Endothelial cell of umbilical vein (primary cell): ENCODE results near the gene TP73. TPM values are rescaled to one million over a fixed set of nuclear protein-coding genes. Genes with fewer than 3 reads are reported as not detected.

Experiments used
- BruUV-seq: library from RNA; stranded (reverse); fragments of 400-500 nt; replicated peaks from 2 replicates; lab custom pipeline; 2021; lab: Mats Ljungman, UMichigan
- CTCF ChIA-PET: fragments of 300-600, 350-600 bp; sonication (Branson Sonifier 250); formaldehyde crosslinking; loops from one replicate; lab custom pipeline; 2021; ENCODE audit warnings: antibody characterized with exemption, inconsistent platforms; lab: Charles Lee
- POLR2A ChIA-PET: fragments of 300-600, 350-600 bp; sonication (Branson Sonifier 250); formaldehyde crosslinking; loops from one replicate; lab custom pipeline; 2021; ENCODE audit warnings: antibody characterized with exemption, inconsistent platforms; lab: Charles Lee
- DNase-seq: peaks from one replicate; pipeline ENCODE4 v3.0.0-alpha.2; 2011; ENCODE audit warnings: low read depth, low spot score
- FAIRE-seq: peaks from 2 replicates; lab custom pipeline; 2011; peaks lifted over from hg19 to GRCh38; lab: Jason Lieb, UNC
- H2AFZ ChIP-seq: 2 replicates; pipeline ENCODE4 v1.6.0; 2012; ENCODE audit warnings: low read depth, low read length, control low read depth, inconsistent platforms
- H3K27ac ChIP-seq: 2 replicates; pipeline ENCODE4 v1.5.1; 2011; ENCODE audit warnings: low read depth, mild to moderate bottlenecking, control low read depth, low read length, moderate library complexity; ENCODE audit not compliant: insufficient read depth
- H3K27me3 ChIP-seq, 2 experiments: 2 replicates each; pipeline versions ENCODE4 v1.6.0 to v1.6.1; 2011; ENCODE audit warnings: low read length in 2 of 2, mixed read lengths in 1 of 2; ENCODE audit not compliant: control insufficient read depth in 2 of 2, insufficient read depth in 2 of 2
- H3K36me3 ChIP-seq, 2 experiments: 2 replicates in 1 of 2; 3 replicates in 1 of 2; pipeline ENCODE4 v1.5.1; 2011; ENCODE audit warnings: low read length in 2 of 2, mild to moderate bottlenecking in 1 of 2, moderate library complexity in 1 of 2; ENCODE audit not compliant: control insufficient read depth in 2 of 2, insufficient read depth in 2 of 2; ENCODE audit errors: extremely low read depth in 1 of 2
- H3K4me1 ChIP-seq: 3 replicates; pipeline ENCODE4 v1.5.1; 2011; ENCODE audit warnings: mild to moderate bottlenecking, low read length; ENCODE audit not compliant: control insufficient read depth, insufficient read depth; ENCODE audit errors: extremely low read depth
- H3K4me2 ChIP-seq: 2 replicates; pipeline ENCODE4 v1.6.1; 2011; ENCODE audit warnings: low read length, control low read depth, mixed read lengths; ENCODE audit not compliant: insufficient read depth
- H3K4me3 ChIP-seq, 3 experiments: fragments of 200-600 bp in 1 of 3; sonication (generic), shearing (Covaris generic) in 1 of 3; replicated peaks in 1 of 3; 2 replicates each; pipeline ENCODE4 v1.5.1; 2011 to 2016; ENCODE audit warnings: control low read depth in 3 of 3, low read length in 3 of 3, mild to moderate bottlenecking in 2 of 3, inconsistent platforms in 1 of 3, low read depth in 1 of 3, moderate library complexity in 1 of 3; ENCODE audit not compliant: insufficient read depth in 1 of 3
- H3K79me2 ChIP-seq: 2 replicates; pipeline ENCODE4 v1.6.0; 2012; ENCODE audit warnings: low read length, inconsistent platforms; ENCODE audit not compliant: control insufficient read depth, insufficient read depth
- H3K9ac ChIP-seq: replicated peaks from 2 replicates; pipeline ENCODE3; 2011; ENCODE audit warnings: low read length, control low read depth; ENCODE audit not compliant: insufficient read depth; ENCODE audit errors: extremely low read depth
- H3K9me1 ChIP-seq: replicated peaks from 3 replicates; pipeline ENCODE4 v1.6.0; 2011; ENCODE audit warnings: mild to moderate bottlenecking, low read length; ENCODE audit not compliant: control insufficient read depth, insufficient read depth; ENCODE audit errors: extremely low read depth
- H3K9me3 ChIP-seq: replicated peaks from 2 replicates; pipeline ENCODE4 v1.5.1; 2012; ENCODE audit warnings: low read length, inconsistent platforms; ENCODE audit not compliant: control insufficient read depth, insufficient read depth
- H4K20me1 ChIP-seq: replicated peaks from 2 replicates; pipeline ENCODE3; 2011; ENCODE audit warnings: mild to moderate bottlenecking, low read length; ENCODE audit not compliant: control insufficient read depth, insufficient read depth; ENCODE audit errors: extremely low read depth
- CTCF ChIP-seq, 2 donors: IDR thresholded peaks; 1 replicate in 1 of 2; 2 replicates in 1 of 2; pipeline ENCODE4 v1.5.1; 2011; ENCODE audit warnings: low read length in 2 of 2, mild to moderate bottlenecking in 2 of 2, moderate library complexity in 2 of 2, control low read depth in 1 of 2, inconsistent platforms in 1 of 2, low read depth in 1 of 2; ENCODE audit not compliant: insufficient read depth in 1 of 2; ENCODE audit errors: extremely low read depth in 1 of 2
- EZH2 ChIP-seq: IDR thresholded peaks from 2 replicates; pipeline ENCODE4 v1.6.1; 2012; ENCODE audit warnings: borderline replicate concordance, low read depth, mild to moderate bottlenecking, moderate library complexity, low read length, inconsistent platforms; ENCODE audit not compliant: severe bottlenecking
- FOS ChIP-seq: IDR thresholded peaks from 2 replicates; pipeline ENCODE4 v1.6.1; 2011; ENCODE audit warnings: mild to moderate bottlenecking, low read length, moderate library complexity, borderline replicate concordance; ENCODE audit not compliant: insufficient read depth
- GATA2 ChIP-seq: IDR thresholded peaks from 2 replicates; pipeline ENCODE4 v1.7.0; 2011; ENCODE audit warnings: low read depth, mild to moderate bottlenecking, moderate library complexity, mixed read lengths, low read length; ENCODE audit not compliant: insufficient read length, insufficient read depth
- JUN ChIP-seq: IDR thresholded peaks from 2 replicates; pipeline ENCODE4 v1.6.1; 2011; ENCODE audit warnings: borderline replicate concordance, low read depth; ENCODE audit not compliant: insufficient read length, insufficient read depth
- MYC ChIP-seq: IDR thresholded peaks from one replicate; pipeline ENCODE4 v1.6.1; 2011; ENCODE audit warnings: mild to moderate bottlenecking, low read depth, low read length
- POLR2A ChIP-seq: IDR thresholded peaks from 2 replicates; pipeline ENCODE4 v1.6.1; 2012; ENCODE audit warnings: low read depth, mild to moderate bottlenecking, control low read depth, low read length
- POLR2AphosphoS5 ChIP-seq: IDR thresholded peaks from 2 replicates; pipeline ENCODE4 v1.6.1; 2012; ENCODE audit warnings: low read depth, mild to moderate bottlenecking, control low read depth, low read length, moderate library complexity; ENCODE audit not compliant: insufficient read depth
- dilution Hi-C: fragments of 300-500 bp; cut with MboI; formaldehyde crosslinking; loops from one replicate; pipeline ENCODE4 v1.15.0; 2019; ENCODE audit warnings: low sequenced_read_pairs; ENCODE audit not compliant: extremely low pct_ligation_motif_present
- intact Hi-C: fragments of 100-400 bp; cut with micrococcal nuclease; formaldehyde crosslinking; loops from one replicate; pipeline ENCODE4 v1.10.0; 2022
- polyA plus RNA-seq, 4 experiments: library from polyadenylated mRNA; depleted of rRNA in 3 of 4; stranded (reverse) in 3 of 4; unstranded in 1 of 4; fragments of >200 nt; gene quantifications; 2 replicates each; pipeline versions ENCODE4 v1.2.1 to v1.2.3, GENCODE V29; 2011 to 2012; ENCODE audit warnings: missing spikeins in 1 of 4
- total RNA-seq: library from RNA; stranded (reverse); gene quantifications from 2 replicates; pipeline ENCODE4 v1.2.3, GENCODE V29; 2021
- TF ChIP-seq, protein P1 (sequence below): IDR thresholded peaks from 2 replicates; pipeline ENCODE4 v1.6.1; 2011; ENCODE audit not compliant: insufficient read depth, insufficient read length

The TP73 gene
- total and polyA plus RNA-seq, 2 donors (not counting 3 experiments of a cell fraction or from before 2014, with no cell fraction given): 0.03 to 0.15 TPM

GRCh38 chr1:3692598-3692997 is 40.3 kb downstream of the TP73 start:
- Histone ChIP-seq H3K27me3 (no peaks in the 10 kb centered on the region), H3K4me2 (no peak overlapping the region), H3K9me1 (no peaks in the 10 kb centered on the region), H3K9me3 (no peaks in the 10 kb centered on the region), H3K27ac (no peak overlapping the region), H3K79me2 (no peaks in the 10 kb centered on the region), H2AFZ (no peak overlapping the region), H3K4me3 (no peak overlapping the region), H3K9ac (no peak overlapping the region), H3K36me3 (no peaks in the 10 kb centered on the region), H3K4me1 (no peaks in the 10 kb centered on the region), H4K20me1 (no peaks in the 10 kb centered on the region)
- intact Hi-C loops: no loop called here
- dilution Hi-C loops: no loop called here
- ChIA-PET POLR2A (no interaction called here), CTCF (interaction anchor here (2.0 kb wide), 1 partner anchor 32 kb away, joined by 12 read pairs; no protein-coding TSS in a partner anchor)
- DNase-seq (no peak), FAIRE-seq (no peak)
- BruUV-seq: no TSS peak
- TF ChIP-seq EZH2 (no peak), POLR2AphosphoS5 (no peak), MYC (no peak), JUN (no peak), CTCF (IDR thresholded peaks at IDR 0.05; ENCODE audit: extremely low read depth in 1 of 2, insufficient read depth in 1 of 2, low read depth in 1 of 2, low read length in 2 of 2) (no peak), GATA2 (no peak), POLR2A (no peak), FOS (no peak)
- TF ChIP-seq, protein P1, sequence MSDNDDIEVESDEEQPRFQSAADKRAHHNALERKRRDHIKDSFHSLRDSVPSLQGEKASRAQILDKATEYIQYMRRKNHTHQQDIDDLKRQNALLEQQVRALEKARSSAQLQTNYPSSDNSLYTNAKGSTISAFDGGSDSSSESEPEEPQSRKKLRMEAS: no peak
